Heart left ventricle (tissue), 13 donors: ENCODE measurements around the gene FILIP1.
"Not testable (repeated sequence)": the region's sequence is repeated elsewhere in the genome, so short reads cannot be mapped to it uniquely, and the experiment has no call there.

Source experiments
- POLR2A ChIP-seq, 2 donors: fragments of 450-650 bp; IDR thresholded peaks; one replicate each; pipeline ENCODE4 v1.6.1; 2017; ENCODE audit warnings: antibody characterized with exemption in 2 of 2, mild to moderate bottlenecking in 2 of 2, moderate library complexity in 2 of 2
- TF ChIP-seq, protein P1 (sequence below), 12 donors: fragments of 200-600 bp; sonication (generic) in 4 of 12; IDR thresholded peaks; one replicate each; pipeline versions ENCODE4 v1.5.0 to v1.8.0; 2018 to 2022; ENCODE audit warnings: antibody characterized with exemption in 12 of 12, mild to moderate bottlenecking in 5 of 12
- donor health status: ischemic (EF 13 %, LVEDD 7.1; RV severe dilation, severe dysfunction).
- donor health status: DM: no; HTN: yes; CAD: no.
- donor health status: DM: no; HTN: no; CAD: no.
- donor health status: ischemic (EF 25% LVEDD 6.9; RV normal size, moderate dysfunction).
- donor health status: ischemic (EF 25% LVEDD 5.7; RV mildly dilated, moderate dysfunction).
- donor health status: ischemic (EF 35%, LVEDD 5.7; RV mildly dilated, moderate dysfunction).
- donor health status: nonischemic (EF 11% LVEDD 7.7; RV severe dilation, severe dysfunction).
- donor health status: DM: yes; HTN: yes; CAD: no.
- donor health status: PGD.
- donor health status: ischemic (EF 29% LVEDD 5.4; RV normal size, mild dysfunction).
- donor health status: nonischemic (EF 23%, LVEDD 6.1; RV moderate dilation, normal function).

DNA sequence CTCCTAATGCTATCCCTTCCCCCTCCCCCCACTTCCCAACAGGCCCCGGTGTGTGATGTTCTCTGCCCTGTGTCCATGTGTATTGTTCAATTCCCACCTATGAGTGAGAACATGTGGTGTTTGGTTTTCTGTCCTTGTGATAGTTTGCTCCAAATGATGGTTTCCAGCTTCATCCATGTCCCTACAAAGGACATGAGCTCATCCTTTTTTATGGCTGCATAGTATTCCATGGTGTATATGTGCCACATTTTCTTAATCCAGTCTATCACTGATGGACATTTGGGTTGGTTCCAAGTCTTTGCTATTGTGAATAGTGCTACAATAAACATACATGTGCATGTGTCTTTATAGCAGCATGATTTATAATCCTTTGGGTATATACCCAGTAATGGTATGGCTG is 60.8 kb downstream of the FILIP1 start:
- TF ChIP-seq, protein P1, sequence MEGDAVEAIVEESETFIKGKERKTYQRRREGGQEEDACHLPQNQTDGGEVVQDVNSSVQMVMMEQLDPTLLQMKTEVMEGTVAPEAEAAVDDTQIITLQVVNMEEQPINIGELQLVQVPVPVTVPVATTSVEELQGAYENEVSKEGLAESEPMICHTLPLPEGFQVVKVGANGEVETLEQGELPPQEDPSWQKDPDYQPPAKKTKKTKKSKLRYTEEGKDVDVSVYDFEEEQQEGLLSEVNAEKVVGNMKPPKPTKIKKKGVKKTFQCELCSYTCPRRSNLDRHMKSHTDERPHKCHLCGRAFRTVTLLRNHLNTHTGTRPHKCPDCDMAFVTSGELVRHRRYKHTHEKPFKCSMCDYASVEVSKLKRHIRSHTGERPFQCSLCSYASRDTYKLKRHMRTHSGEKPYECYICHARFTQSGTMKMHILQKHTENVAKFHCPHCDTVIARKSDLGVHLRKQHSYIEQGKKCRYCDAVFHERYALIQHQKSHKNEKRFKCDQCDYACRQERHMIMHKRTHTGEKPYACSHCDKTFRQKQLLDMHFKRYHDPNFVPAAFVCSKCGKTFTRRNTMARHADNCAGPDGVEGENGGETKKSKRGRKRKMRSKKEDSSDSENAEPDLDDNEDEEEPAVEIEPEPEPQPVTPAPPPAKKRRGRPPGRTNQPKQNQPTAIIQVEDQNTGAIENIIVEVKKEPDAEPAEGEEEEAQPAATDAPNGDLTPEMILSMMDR (IDR thresholded peaks at IDR 0.05) = not testable (repeated sequence)
- not testable (repeated sequence) for TF ChIP-seq POLR2A (IDR thresholded peaks at IDR 0.05)
